Activated gamma-delta T cell (primary cell): ENCODE results near the gene CHADL.
"Not testable (repeated sequence)": the region's sequence is repeated elsewhere in the genome, so short reads cannot be mapped to it uniquely, and the experiment has no call there.

Source experiments
- DNase-seq: peaks from one replicate; lab custom pipeline; 2025; lab: John Stamatoyannopoulos, UW
- total RNA-seq, 2 donors: gene quantifications; one replicate each; lab custom pipeline; 2026; lab: John Stamatoyannopoulos, UW

The CHADL gene
- 0.79 to 0.87 reads per million in 2 donors for total RNA-seq

GRCh38 chr22:41240377-41241132 is at the start of gene CHADL:
Gene CHADL, minus strand, starts transcription at chr22:41240931. Its CDS starts 50 bp downstream, at chr22:41240881.
- DNase-seq, result no peak

GRCh38 chr22:41289671-41290070 is 48.9 kb upstream of the CHADL start:
- DNase-seq, result no peak

- no peak for DNase-seq
These were observed 47.7 kb upstream of the CHADL start for GRCh38 chr22:41288245-41288946.

GRCh38 chr22:41286639-41287091 is 45.9 kb upstream of the CHADL start:
- no peak for DNase-seq

GRCh38 chr22:41285820-41286638 is 45.3 kb upstream of the CHADL start, which contains the start of gene RANGAP1:
Gene RANGAP1, minus strand, starts transcription at chr22:41286187. Its CDS starts 5,143 bp downstream, at chr22:41281044.
- peak; percentile 97 for DNase-seq

GRCh38 chr22:41285441-41285819 is 44.7 kb upstream of the CHADL start:
- peak; percentile 83 for DNase-seq

- DNase-seq, result no peak
These were observed 43.7 kb upstream of the CHADL start for GRCh38 chr22:41284465-41284864.

GRCh38 chr22:41280854-41281253 is 40.1 kb upstream of the CHADL start:
- DNase-seq, result no peak

GRCh38 chr22:41280065-41280464 is 39.3 kb upstream of the CHADL start:
- no peak for DNase-seq

GRCh38 chr22:41274856-41275255 is 34.1 kb upstream of the CHADL start:
- no peak for DNase-seq

GRCh38 chr22:41273128-41273527 is 32.4 kb upstream of the CHADL start:
- DNase-seq, result no peak

GRCh38 chr22:41271787-41272186 is 31.1 kb upstream of the CHADL start:
- DNase-seq, result no peak

GRCh38 chr22:41267958-41268357 is 27.2 kb upstream of the CHADL start:
- no peak for DNase-seq

- no peak for DNase-seq
These were observed 23.7 kb upstream of the CHADL start for GRCh38 chr22:41264408-41264941.

GRCh38 chr22:41263704-41264103 is 23.0 kb upstream of the CHADL start:
- DNase-seq, result no peak

- no peak for DNase-seq
These were observed 21.6 kb upstream of the CHADL start for GRCh38 chr22:41262250-41262765.

- no peak for DNase-seq
These were observed 21.0 kb upstream of the CHADL start for GRCh38 chr22:41261541-41262249.

GRCh38 chr22:41260871-41261270 is 20.1 kb upstream of the CHADL start:
- no peak for DNase-seq

GRCh38 chr22:41259756-41260155 is 19.0 kb upstream of the CHADL start:
- DNase-seq, result not testable (repeated sequence)

- no peak for DNase-seq
These were observed 17.0 kb upstream of the CHADL start for GRCh38 chr22:41257696-41258095.
